GM18526 (cell line): Measurements from ENCODE around the gene DSG4.

Source experiments
- POLR2A ChIP-seq: IDR thresholded peaks from 3 replicates; pipeline ENCODE4 v1.6.1; 2011; ENCODE audit not compliant: insufficient read length; ENCODE audit errors: extremely low read depth

Gene DSG4

GRCh38 chr18:31399306-31400032, 22.9 kb downstream of the DSG4 start:
- no peak for TF ChIP-seq POLR2A

GRCh38 chr18:31401156-31402025, 24.8 kb downstream of the DSG4 start:
- TF ChIP-seq POLR2A: no peak

DNA sequence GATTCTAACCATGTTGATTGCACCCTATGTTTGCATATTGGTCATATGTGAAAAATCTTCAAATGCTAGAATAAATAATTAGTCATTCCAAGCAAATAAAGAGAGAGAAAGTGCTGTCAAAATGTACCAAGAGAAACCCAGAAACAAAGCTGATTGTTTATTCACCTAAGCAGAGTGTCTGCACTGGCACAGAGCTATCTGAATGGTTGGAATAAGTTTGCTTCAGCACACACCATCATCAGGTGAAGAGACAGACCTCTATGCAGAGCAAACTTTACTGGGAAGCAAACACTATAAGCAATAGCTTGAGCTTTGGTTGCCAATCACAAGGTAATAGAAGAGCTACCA, 25.4 kb downstream of the DSG4 start:
- TF ChIP-seq POLR2A: no peak

DNA sequence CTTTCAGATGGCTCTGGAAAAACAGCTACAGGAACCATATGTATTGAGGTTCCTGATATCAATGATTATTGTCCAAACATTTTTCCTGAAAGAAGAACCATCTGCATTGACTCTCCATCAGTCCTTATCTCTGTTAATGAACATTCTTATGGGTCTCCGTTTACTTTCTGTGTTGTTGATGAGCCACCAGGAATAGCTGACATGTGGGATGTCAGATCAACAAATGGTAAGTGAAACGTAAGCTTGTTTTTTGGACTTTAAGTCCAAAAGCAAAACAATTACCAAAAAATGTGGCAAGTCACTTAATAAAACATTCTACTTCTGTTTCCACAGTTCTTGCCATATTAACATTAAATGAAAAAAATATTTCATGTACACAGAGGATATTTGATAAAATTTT, 26.8 kb downstream of the DSG4 start:
- TF ChIP-seq POLR2A: no peak

- no peak for TF ChIP-seq POLR2A
These were observed 31.1 kb downstream of the DSG4 start for GRCh38 chr18:31407649-31408048.

DNA sequence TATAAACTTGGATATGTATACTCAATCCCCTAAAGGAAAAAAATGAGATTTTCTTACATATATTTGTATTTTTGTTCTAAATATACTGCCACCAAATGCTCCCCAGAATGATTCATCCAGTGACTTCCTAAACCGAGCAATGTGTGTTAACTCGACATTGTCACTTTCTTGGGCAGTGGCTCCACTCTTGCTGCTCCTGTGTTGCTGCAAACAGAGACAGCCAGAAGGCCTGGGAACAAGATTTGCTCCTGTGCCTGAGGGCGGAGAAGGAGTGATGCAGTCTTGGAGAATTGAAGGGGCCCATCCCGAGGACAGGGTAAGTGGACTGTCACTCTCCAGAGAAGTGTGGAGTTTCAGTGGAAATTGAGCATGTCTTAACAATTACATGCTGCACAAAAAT, 32.7 kb downstream of the DSG4 start:
- no peak for TF ChIP-seq POLR2A

- TF ChIP-seq POLR2A: no peak
These were observed 34.3 kb downstream of the DSG4 start for GRCh38 chr18:31410716-31411483.

- no peak for TF ChIP-seq POLR2A
These were observed 36.6 kb downstream of the DSG4 start for GRCh38 chr18:31413137-31413536.

DNA sequence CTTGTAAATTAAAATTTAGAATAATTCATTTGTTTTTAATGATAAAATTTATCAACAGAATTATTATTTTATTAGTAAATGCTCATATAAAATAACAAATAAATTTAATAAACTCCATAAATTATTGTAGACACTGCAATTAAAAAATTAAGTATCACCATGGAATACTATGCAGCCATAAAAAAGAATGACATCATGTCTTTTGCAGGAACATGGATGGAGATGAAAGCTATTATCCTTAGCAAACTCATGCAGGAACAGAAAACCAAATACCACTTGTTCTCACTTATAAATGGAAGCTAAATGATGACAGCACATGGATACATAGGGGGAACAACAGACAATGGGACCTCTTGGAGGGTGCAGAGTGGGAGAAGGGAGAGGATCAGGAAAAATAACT, 41.3 kb downstream of the DSG4 start:
- no peak for TF ChIP-seq POLR2A

GRCh38 chr18:31419457-31419932, 42.9 kb downstream of the DSG4 start:
- TF ChIP-seq POLR2A: no peak

DNA sequence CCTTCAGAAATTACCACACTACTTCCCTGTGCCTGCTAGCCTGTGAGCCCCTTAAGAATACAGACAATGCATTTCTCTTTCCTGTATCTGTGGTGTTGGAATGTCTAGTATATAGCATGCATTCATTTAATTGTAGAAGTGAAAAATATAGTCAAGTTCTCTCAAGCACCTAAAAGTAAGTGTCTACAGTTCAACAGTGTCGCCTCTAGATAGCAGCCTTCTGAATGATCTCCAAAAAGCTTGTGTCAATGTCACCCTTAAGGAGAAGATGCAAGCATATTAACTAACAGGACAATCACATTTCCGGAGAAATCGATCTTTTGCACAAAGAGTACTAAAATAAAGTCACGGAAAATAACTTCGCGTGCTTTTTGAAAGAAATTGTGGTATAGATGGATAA, 43.5 kb downstream of the DSG4 start:
- no peak for TF ChIP-seq POLR2A

DNA sequence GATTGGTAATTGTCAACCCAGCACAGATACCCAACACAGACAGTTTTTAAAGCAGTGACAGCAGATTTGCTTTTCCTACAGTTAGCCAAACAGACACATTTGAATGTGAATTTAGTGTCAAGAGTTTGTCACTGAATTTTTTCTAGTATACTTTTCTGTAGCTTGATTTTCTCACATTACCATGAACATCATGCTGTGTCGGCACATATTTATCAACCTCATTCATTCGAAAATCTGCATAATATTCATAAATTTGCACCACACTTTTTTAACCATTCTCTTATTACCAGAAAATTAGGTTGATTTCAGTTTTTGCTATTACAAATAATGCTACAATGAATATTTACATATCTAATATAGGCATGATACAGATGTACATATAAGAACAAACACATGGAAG, 43.9 kb downstream of the DSG4 start:
- TF ChIP-seq POLR2A: no peak

DNA sequence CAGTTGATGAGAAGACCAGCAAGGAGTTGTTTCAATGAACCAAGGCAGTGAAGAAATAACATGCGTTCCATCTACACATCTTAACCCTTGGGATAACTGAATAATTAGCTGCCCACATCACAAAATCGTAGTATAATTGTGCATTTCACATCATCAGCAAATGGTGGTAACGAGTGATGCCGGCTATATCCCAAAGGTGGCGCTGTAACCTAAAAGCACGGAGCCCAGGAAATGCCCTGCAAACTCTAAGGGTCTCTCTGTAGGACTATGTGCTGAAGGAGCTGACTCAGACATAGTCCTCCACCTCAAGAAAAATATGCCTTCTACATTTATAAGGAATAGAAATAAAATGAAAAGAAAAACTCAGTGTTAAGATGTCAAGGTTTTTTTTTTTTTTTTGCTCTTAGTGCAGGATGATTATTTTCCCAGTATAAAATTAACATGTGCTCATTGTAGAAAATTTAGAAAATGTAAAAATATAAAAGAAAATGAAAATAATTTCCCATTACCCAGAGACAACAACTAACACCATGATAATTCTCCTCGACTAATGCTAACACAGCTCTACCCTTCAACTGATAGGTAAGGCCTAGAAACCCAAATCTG, 47.9 kb downstream of the DSG4 start:
- no peak for TF ChIP-seq POLR2A

- no peak for TF ChIP-seq POLR2A
These were observed 49.4 kb downstream of the DSG4 start for GRCh38 chr18:31426021-31426420.

- TF ChIP-seq POLR2A: no peak
These were observed 50.4 kb downstream of the DSG4 start for GRCh38 chr18:31426871-31427406.

GRCh38 chr18:31428211-31428610, 51.6 kb downstream of the DSG4 start:
- TF ChIP-seq POLR2A: no peak

GRCh38 chr18:31429623-31430022, 53.0 kb downstream of the DSG4 start:
- TF ChIP-seq POLR2A: no peak
